Panc1 (cell line): Measurements from ENCODE around the gene PRIMPOL. TPM values are rescaled to one million over a fixed set of nuclear protein-coding genes. Genes with fewer than 3 reads are reported as not detected.

Experiments used
- ATAC-seq: fragments of 200-7000 bp; cut with Tn5 transposase; 2 replicates; pipeline ENCODE4 v1.9.1; 2020; ENCODE audit warnings: mild to moderate bottlenecking, moderate library complexity
- BruUV-seq: library from RNA; stranded (reverse); fragments of 400-500 nt; replicated peaks from 2 replicates; lab custom pipeline; 2021; lab: Mats Ljungman, UMichigan
- CTCF ChIA-PET: fragments of 300-600 bp; sonication (Branson Sonifier 250); formaldehyde crosslinking; loops from one replicate; lab custom pipeline; 2022; ENCODE audit warnings: antibody characterized with exemption; lab: Charles Lee
- POLR2A ChIA-PET: fragments of 300-600 bp; sonication (Branson Sonifier 250); formaldehyde crosslinking; loops from one replicate; lab custom pipeline; 2022; ENCODE audit warnings: antibody characterized with exemption; lab: Charles Lee
- DNase-seq: peaks from one replicate; pipeline ENCODE4 v3.0.0-alpha.2; 2010; ENCODE audit warnings: low read depth, low spot score
- H3K27ac ChIP-seq: 2 replicates; pipeline ENCODE4 v1.5.1; 2011; ENCODE audit warnings: mild to moderate bottlenecking, low read length, inconsistent platforms
- H3K27me3 ChIP-seq: fragments of 200-500 bp; sonication (Bioruptor generic); 2 replicates; pipeline ENCODE4 v1.6.0; 2014; ENCODE audit warnings: low read length, inconsistent platforms; ENCODE audit not compliant: control insufficient read depth, insufficient read depth
- H3K36me3 ChIP-seq: fragments of 200-500 bp; sonication (Bioruptor generic); 2 replicates; pipeline ENCODE4 v1.5.1; 2014; ENCODE audit warnings: inconsistent platforms, mild to moderate bottlenecking, low read length, moderate library complexity; ENCODE audit not compliant: control insufficient read depth, insufficient read depth
- H3K4me1 ChIP-seq: 2 replicates; pipeline ENCODE4 v1.5.1; 2011; ENCODE audit warnings: inconsistent platforms, mild to moderate bottlenecking, low read length, moderate library complexity; ENCODE audit not compliant: control insufficient read depth, insufficient read depth
- H3K4me3 ChIP-seq, 2 experiments: 2 replicates each; pipeline ENCODE4 v1.5.1; 2011 to 2012; ENCODE audit warnings: low read depth in 2 of 2, low read length in 2 of 2, mild to moderate bottlenecking in 2 of 2, inconsistent platforms in 1 of 2, moderate library complexity in 1 of 2
- H3K9me3 ChIP-seq: fragments of 200-500 bp; sonication (Bioruptor generic); 2 replicates; pipeline ENCODE4 v1.5.1; 2014; ENCODE audit warnings: low read depth, mild to moderate bottlenecking, inconsistent platforms, low read length, moderate library complexity; ENCODE audit not compliant: control insufficient read depth, insufficient read depth
- POLR2AphosphoS5 ChIP-seq: IDR thresholded peaks from 2 replicates; pipeline ENCODE4 v1.6.1; 2012; ENCODE audit warnings: mild to moderate bottlenecking, low read depth, low read length, moderate library complexity
- SIN3A ChIP-seq: IDR thresholded peaks from 2 replicates; pipeline ENCODE4 v1.6.1; 2012; ENCODE audit warnings: low read depth, mild to moderate bottlenecking, low read length, moderate library complexity, borderline replicate concordance; ENCODE audit not compliant: insufficient read depth
- TCF7L2 ChIP-seq: IDR thresholded peaks from 2 replicates; pipeline ENCODE4 v1.6.1; 2011; ENCODE audit warnings: mild to moderate bottlenecking, low read depth, low read length, inconsistent platforms
- in situ Hi-C: cut with HindIII; loops from 2 replicates; pipeline ENCODE4 v1.10.0; 2016; ENCODE audit warnings: low sequenced_read_pairs, low pct_unique_long_range_greater_than_20kb
- intact Hi-C: fragments of 100-400 bp; cut with micrococcal nuclease; formaldehyde crosslinking; loops from one replicate; pipeline ENCODE4 v1.10.0; 2022; ENCODE audit not compliant: unreplicated experiment
- total RNA-seq: library from RNA; stranded (reverse); gene quantifications from one replicate; pipeline ENCODE4 v1.2.1, GENCODE V29; 2021; ENCODE audit not compliant: unreplicated experiment
- TF ChIP-seq, protein P1 (sequence below): fragments of 450-650 bp; IDR thresholded peaks from 2 replicates; pipeline ENCODE4 v1.5.1; 2017; ENCODE audit warnings: mild to moderate bottlenecking
- TF ChIP-seq, protein P2 (sequence below), 2 experiments: IDR thresholded peaks; 2 replicates each; pipeline ENCODE4 v1.6.1; 2011 to 2012; ENCODE audit warnings: low read depth in 2 of 2, control low read depth in 1 of 2, low read length in 1 of 2, mild to moderate bottlenecking in 1 of 2, moderate library complexity in 1 of 2; ENCODE audit not compliant: insufficient read depth in 1 of 2

The PRIMPOL gene
- total RNA-seq, 1 experiment from 2014 or later, result 11.7 TPM

- H3K36me3 ChIP-seq, result peaks cover 4% of the 10 kb centered on the region; the same call in 1 of the 2 replicates
- in situ Hi-C loops, result no loop called here
- TF ChIP-seq POLR2AphosphoS5 (no peak), SIN3A (no peak), TCF7L2 (no peak)
- TF ChIP-seq, protein P1, sequence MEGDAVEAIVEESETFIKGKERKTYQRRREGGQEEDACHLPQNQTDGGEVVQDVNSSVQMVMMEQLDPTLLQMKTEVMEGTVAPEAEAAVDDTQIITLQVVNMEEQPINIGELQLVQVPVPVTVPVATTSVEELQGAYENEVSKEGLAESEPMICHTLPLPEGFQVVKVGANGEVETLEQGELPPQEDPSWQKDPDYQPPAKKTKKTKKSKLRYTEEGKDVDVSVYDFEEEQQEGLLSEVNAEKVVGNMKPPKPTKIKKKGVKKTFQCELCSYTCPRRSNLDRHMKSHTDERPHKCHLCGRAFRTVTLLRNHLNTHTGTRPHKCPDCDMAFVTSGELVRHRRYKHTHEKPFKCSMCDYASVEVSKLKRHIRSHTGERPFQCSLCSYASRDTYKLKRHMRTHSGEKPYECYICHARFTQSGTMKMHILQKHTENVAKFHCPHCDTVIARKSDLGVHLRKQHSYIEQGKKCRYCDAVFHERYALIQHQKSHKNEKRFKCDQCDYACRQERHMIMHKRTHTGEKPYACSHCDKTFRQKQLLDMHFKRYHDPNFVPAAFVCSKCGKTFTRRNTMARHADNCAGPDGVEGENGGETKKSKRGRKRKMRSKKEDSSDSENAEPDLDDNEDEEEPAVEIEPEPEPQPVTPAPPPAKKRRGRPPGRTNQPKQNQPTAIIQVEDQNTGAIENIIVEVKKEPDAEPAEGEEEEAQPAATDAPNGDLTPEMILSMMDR, result no peak
- TF ChIP-seq, protein P2, sequence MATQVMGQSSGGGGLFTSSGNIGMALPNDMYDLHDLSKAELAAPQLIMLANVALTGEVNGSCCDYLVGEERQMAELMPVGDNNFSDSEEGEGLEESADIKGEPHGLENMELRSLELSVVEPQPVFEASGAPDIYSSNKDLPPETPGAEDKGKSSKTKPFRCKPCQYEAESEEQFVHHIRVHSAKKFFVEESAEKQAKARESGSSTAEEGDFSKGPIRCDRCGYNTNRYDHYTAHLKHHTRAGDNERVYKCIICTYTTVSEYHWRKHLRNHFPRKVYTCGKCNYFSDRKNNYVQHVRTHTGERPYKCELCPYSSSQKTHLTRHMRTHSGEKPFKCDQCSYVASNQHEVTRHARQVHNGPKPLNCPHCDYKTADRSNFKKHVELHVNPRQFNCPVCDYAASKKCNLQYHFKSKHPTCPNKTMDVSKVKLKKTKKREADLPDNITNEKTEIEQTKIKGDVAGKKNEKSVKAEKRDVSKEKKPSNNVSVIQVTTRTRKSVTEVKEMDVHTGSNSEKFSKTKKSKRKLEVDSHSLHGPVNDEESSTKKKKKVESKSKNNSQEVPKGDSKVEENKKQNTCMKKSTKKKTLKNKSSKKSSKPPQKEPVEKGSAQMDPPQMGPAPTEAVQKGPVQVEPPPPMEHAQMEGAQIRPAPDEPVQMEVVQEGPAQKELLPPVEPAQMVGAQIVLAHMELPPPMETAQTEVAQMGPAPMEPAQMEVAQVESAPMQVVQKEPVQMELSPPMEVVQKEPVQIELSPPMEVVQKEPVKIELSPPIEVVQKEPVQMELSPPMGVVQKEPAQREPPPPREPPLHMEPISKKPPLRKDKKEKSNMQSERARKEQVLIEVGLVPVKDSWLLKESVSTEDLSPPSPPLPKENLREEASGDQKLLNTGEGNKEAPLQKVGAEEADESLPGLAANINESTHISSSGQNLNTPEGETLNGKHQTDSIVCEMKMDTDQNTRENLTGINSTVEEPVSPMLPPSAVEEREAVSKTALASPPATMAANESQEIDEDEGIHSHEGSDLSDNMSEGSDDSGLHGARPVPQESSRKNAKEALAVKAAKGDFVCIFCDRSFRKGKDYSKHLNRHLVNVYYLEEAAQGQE (IDR thresholded peaks at IDR 0.05; ENCODE audit: insufficient read depth in 1 of 2, low read depth in 2 of 2, low read length in 1 of 2), result no peak
- CTCF ChIA-PET, result no interaction called here
- no peak overlapping the region for H3K4me3 ChIP-seq
- H3K4me1 ChIP-seq, result no peaks in the 10 kb centered on the region
- H3K9me3 ChIP-seq, result no peaks in the 10 kb centered on the region
- POLR2A ChIA-PET, result no interaction called here
- no peaks in the 10 kb centered on the region for H3K27me3 ChIP-seq
- DNase-seq, result no peak
- no peak overlapping the region for H3K27ac ChIP-seq
- intact Hi-C loops, result no loop called here
- no peak for ATAC-seq
- no TSS peak for BruUV-seq
Observed at GRCh38 chr4:184705692-184706091, 56.2 kb downstream of the PRIMPOL start.

GRCh38 chr4:184706453-184706852, 56.9 kb downstream of the PRIMPOL start:
- in situ Hi-C loops (no loop called here), intact Hi-C loops (no loop called here)
- Histone ChIP-seq H3K4me3 (no peak overlapping the region), H3K9me3 (no peaks in the 10 kb centered on the region), H3K27ac (no peak overlapping the region), H3K27me3 (no peaks in the 10 kb centered on the region), H3K4me1 (no peaks in the 10 kb centered on the region), H3K36me3 (peaks cover 4% of the 10 kb centered on the region; the same call in 1 of the 2 replicates)
- BruUV-seq, result no TSS peak
- ChIA-PET CTCF (no interaction called here), POLR2A (no interaction called here)
- DNase-seq, result no peak
- ATAC-seq, result no peak
- TF ChIP-seq POLR2AphosphoS5, result no peak

DNA sequence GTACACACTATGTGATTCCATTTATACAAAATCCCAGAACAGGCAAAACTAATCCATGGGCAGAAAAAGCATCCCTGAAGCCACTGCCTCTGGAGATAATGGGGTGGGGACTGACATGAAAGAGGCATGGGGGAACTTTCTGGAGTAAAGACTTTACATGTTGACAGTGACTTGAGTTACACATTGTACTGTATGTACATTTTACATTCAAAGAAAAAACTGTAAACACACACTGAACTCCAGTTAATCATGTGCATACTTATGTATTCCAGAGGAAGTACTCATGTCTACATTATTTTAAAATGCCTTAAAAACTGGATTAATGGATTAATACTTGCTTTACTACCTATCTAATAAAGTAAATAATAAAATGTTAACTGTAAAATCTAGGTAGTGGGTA, 62.8 kb downstream of the PRIMPOL start:
- DNase-seq (no peak), ATAC-seq (no peak)
- no peaks in the 10 kb centered on the region for H3K9me3 ChIP-seq
- no TSS peak for BruUV-seq
- in situ Hi-C loops (no loop called here), intact Hi-C loops (no loop called here)
- TF ChIP-seq TCF7L2 (no peak), POLR2AphosphoS5 (no peak), SIN3A (no peak)
- TF ChIP-seq, protein P2 (IDR thresholded peaks at IDR 0.05; ENCODE audit: insufficient read depth in 1 of 2, low read depth in 2 of 2, low read length in 1 of 2), result no peak
- TF ChIP-seq, protein P1, result no peak
- no peak overlapping the region for H3K4me3 ChIP-seq
- H3K27ac ChIP-seq, result no peak overlapping the region
- H3K4me1 ChIP-seq, result no peaks in the 10 kb centered on the region
- CTCF ChIA-PET, result no interaction called here
- POLR2A ChIA-PET, result no interaction called here
- no peaks in the 10 kb centered on the region for H3K27me3 ChIP-seq
- H3K36me3 ChIP-seq, result peaks cover 5% of the 10 kb centered on the region
